Measurements from ENCODE around the gene MAML3.

GRCh38 chr4:139910106-139910505 lies 243.9 kb downstream of the MAML3 start:
- TF ChIP-seq FOXM1 (IDR thresholded peaks at IDR 0.05; ENCODE audit: borderline replicate concordance, low read depth) (no peak), MAX (IDR thresholded peaks at IDR 0.05) (no peak), RAD21 (IDR thresholded peaks at IDR 0.05; ENCODE audit: low read depth) (no peak)

Data from Ishikawa (cell line).